Keratinocyte (primary cell): ENCODE results near the gene QSOX1. TPM values are rescaled to one million over a fixed set of nuclear protein-coding genes. Genes with fewer than 3 reads are reported as not detected.
A peak's percentile ranks its signal among the peaks of the same experiment; 100 is the strongest.

ENCODE experiments used
- DNase-seq: peaks from one replicate; pipeline ENCODE4 v3.0.0-alpha.2; 2011; ENCODE audit warnings: low read depth, missing footprints, low spot score
- FAIRE-seq: peaks from 2 replicates; lab custom pipeline; 2011; peaks lifted over from hg19 to GRCh38; lab: Jason Lieb, UNC
- H2AFZ ChIP-seq: 2 replicates; pipeline ENCODE4 v1.6.0; 2012; ENCODE audit warnings: low read length, control low read depth, inconsistent platforms; ENCODE audit not compliant: control insufficient read depth
- H3K27ac ChIP-seq: 2 replicates; pipeline ENCODE4 v1.5.1; 2011; ENCODE audit warnings: low read length; ENCODE audit not compliant: control insufficient read depth, insufficient read depth
- H3K27me3 ChIP-seq: 3 replicates; pipeline ENCODE4 v1.6.0; 2011; ENCODE audit warnings: low read length; ENCODE audit not compliant: control insufficient read depth, insufficient read depth; ENCODE audit errors: extremely low read depth
- H3K36me3 ChIP-seq, 2 experiments: 2 replicates in 1 of 2; 3 replicates in 1 of 2; pipeline ENCODE4 v1.5.1; 2011; ENCODE audit warnings: low read length in 2 of 2, mild to moderate bottlenecking in 1 of 2; ENCODE audit not compliant: control insufficient read depth in 2 of 2, insufficient read depth in 2 of 2; ENCODE audit errors: extremely low read depth in 1 of 2
- H3K4me1 ChIP-seq: 3 replicates; pipeline ENCODE4 v1.5.1; 2011; ENCODE audit warnings: low read length; ENCODE audit not compliant: control insufficient read depth, insufficient read depth; ENCODE audit errors: extremely low read depth
- H3K4me2 ChIP-seq: 3 replicates; pipeline ENCODE4 v1.6.0; 2011; ENCODE audit warnings: low read depth, low read length; ENCODE audit not compliant: control insufficient read depth, insufficient read depth; ENCODE audit errors: extremely low read depth
- H3K4me3 ChIP-seq, 3 experiments: fragments of 200-600 bp in 1 of 3; sonication (generic) in 1 of 3; 2 replicates in 2 of 3; 3 replicates in 1 of 3; pipeline ENCODE4 v1.5.1; 2011 to 2016; ENCODE audit warnings: low read length in 3 of 3, mild to moderate bottlenecking in 3 of 3, control low read depth in 2 of 3, inconsistent platforms in 1 of 3, low read depth in 1 of 3, mixed read lengths in 1 of 3, mixed run types in 1 of 3, moderate library complexity in 1 of 3; ENCODE audit not compliant: control insufficient read depth in 2 of 3, insufficient read depth in 2 of 3; ENCODE audit errors: extremely low read depth in 1 of 3
- H3K79me2 ChIP-seq: 2 replicates; pipeline ENCODE4 v1.6.0; 2012; ENCODE audit warnings: low read length; ENCODE audit not compliant: control insufficient read depth, insufficient read depth
- H3K9ac ChIP-seq: 3 replicates; pipeline ENCODE4 v1.6.0; 2011; ENCODE audit warnings: low read length; ENCODE audit not compliant: control insufficient read depth, insufficient read depth; ENCODE audit errors: extremely low read depth
- H3K9me1 ChIP-seq: 3 replicates; pipeline ENCODE4 v1.6.0; 2011; ENCODE audit warnings: low read length; ENCODE audit not compliant: control insufficient read depth, insufficient read depth; ENCODE audit errors: extremely low read depth
- H3K9me3 ChIP-seq: 2 replicates; pipeline ENCODE4 v1.5.1; 2012; ENCODE audit warnings: low read depth, low read length; ENCODE audit not compliant: control insufficient read depth
- H4K20me1 ChIP-seq: 3 replicates; pipeline ENCODE4 v1.6.0; 2011; ENCODE audit warnings: low read length; ENCODE audit not compliant: control insufficient read depth, insufficient read depth; ENCODE audit errors: extremely low read depth
- EZH2 ChIP-seq: IDR thresholded peaks from one replicate; pipeline ENCODE4 v1.6.1; 2012; ENCODE audit warnings: inconsistent platforms, mild to moderate bottlenecking, low read length, moderate library complexity
- dilution Hi-C: fragments of 300-500 bp; cut with MboI; formaldehyde crosslinking; loops from one replicate; pipeline ENCODE4 v1.7.0; 2020; ENCODE audit warnings: low sequenced_read_pairs; ENCODE audit not compliant: extremely low pct_ligation_motif_present
- polyA minus RNA-seq, 3 experiments: library from RNA; depleted of rRNA, polyadenylated mRNA; stranded (reverse); fragments of >200 nt; gene quantifications; 1 replicate in 1 of 3; 2 replicates in 1 of 3; 3 replicates in 1 of 3; pipeline ENCODE4 v1.2.3, GENCODE V29; 2011
- polyA plus RNA-seq, 5 experiments: library from polyadenylated mRNA; depleted of rRNA in 3 of 5; stranded (reverse) in 3 of 5; stranded (forward) in 1 of 5; unstranded in 1 of 5; fragments of >200 nt; gene quantifications; 1 replicate in 1 of 5; 2 replicates in 3 of 5; 3 replicates in 1 of 5; pipeline versions ENCODE4 v1.2.1 to v1.2.3, GENCODE V29; 2011 to 2012; ENCODE audit warnings: missing spikeins in 2 of 5, low read depth in 1 of 5, low replicate concordance in 1 of 5
- TF ChIP-seq, protein P1 (sequence below), 3 experiments: IDR thresholded peaks in 1 of 3; conservative IDR thresholded peaks in 1 of 3; optimal IDR thresholded peaks in 1 of 3; 2 replicates in 2 of 3; 3 replicates in 1 of 3; pipeline versions ENCODE3 to v1.5.1; 2011; ENCODE audit warnings: low read length in 3 of 3, mild to moderate bottlenecking in 3 of 3, moderate library complexity in 2 of 3, control low read depth in 1 of 3, inconsistent platforms in 1 of 3; ENCODE audit not compliant: insufficient read depth in 2 of 3; ENCODE audit errors: extremely low read depth in 1 of 3

Gene QSOX1, protein sequence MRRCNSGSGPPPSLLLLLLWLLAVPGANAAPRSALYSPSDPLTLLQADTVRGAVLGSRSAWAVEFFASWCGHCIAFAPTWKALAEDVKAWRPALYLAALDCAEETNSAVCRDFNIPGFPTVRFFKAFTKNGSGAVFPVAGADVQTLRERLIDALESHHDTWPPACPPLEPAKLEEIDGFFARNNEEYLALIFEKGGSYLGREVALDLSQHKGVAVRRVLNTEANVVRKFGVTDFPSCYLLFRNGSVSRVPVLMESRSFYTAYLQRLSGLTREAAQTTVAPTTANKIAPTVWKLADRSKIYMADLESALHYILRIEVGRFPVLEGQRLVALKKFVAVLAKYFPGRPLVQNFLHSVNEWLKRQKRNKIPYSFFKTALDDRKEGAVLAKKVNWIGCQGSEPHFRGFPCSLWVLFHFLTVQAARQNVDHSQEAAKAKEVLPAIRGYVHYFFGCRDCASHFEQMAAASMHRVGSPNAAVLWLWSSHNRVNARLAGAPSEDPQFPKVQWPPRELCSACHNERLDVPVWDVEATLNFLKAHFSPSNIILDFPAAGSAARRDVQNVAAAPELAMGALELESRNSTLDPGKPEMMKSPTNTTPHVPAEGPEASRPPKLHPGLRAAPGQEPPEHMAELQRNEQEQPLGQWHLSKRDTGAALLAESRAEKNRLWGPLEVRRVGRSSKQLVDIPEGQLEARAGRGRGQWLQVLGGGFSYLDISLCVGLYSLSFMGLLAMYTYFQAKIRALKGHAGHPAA
- polyA plus RNA-seq (57.6 to 87.5 TPM (median 59.0 TPM) in 3 replicates), polyA minus RNA-seq (60.9 to 96.0 TPM (median 64.2 TPM) in 3 replicates)
- polyA plus RNA-seq (2011; ENCODE audit: low read depth): 20.2 TPM
- 21.1 and 28.7 TPM in 2 replicates for polyA plus RNA-seq (2011; cell fraction: cytosol; rRNA removed)
- polyA plus RNA-seq (2011; cell fraction: nucleus; rRNA removed): 196 and 205 TPM in 2 replicates
- 80.6 and 92.1 TPM in 2 replicates for polyA plus RNA-seq (2012; ENCODE audit: low replicate concordance)
- polyA minus RNA-seq (2011; cell fraction: cytosol; rRNA and poly(A)+ RNA removed): 70.4 TPM
- polyA minus RNA-seq (2011; cell fraction: nucleus; rRNA and poly(A)+ RNA removed): 124 and 168 TPM in 2 replicates

DNA sequence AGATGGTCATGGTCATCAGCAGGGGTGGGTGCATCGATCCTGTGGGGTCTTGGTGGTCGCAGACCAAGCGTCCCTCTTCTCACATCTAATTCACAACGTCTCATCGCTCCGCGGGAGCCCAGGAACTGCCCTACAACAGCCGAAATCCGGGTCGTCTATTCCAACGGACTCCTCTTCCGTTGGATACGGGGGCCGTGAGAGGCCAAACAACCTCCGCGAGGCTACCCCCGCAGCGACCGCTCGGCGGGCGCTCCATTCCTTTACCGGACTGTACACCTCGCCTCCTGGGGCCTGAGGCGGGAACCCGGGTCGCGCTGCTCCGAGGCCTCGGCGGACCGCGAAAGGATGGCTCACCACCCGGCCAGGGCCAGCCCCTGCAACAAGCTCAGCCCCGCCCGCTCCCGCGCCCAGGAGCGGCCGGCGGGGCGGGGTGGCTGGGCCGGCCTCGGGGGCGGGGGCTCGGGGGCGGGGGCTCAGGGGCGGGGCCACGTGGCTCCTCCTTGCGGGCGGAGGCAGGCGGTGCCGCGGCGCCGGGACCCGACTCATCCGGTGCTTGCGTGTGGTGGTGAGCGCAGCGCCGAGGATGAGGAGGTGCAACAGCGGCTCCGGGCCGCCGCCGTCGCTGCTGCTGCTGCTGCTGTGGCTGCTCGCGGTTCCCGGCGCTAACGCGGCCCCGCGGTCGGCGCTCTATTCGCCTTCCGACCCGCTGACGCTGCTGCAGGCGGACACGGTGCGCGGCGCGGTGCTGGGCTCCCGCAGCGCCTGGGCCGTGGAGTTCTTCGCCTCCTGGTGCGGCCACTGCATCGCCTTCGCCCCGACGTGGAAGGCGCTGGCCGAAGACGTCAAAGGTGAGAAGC lies at the start of gene QSOX1:
Gene QSOX1, plus strand, starts transcription at position 545 of the 857 bp plus-strand sequence. Its CDS starts 39 bp downstream, at position 584.
- dilution Hi-C loops: no loop called here
- H3K9me1 ChIP-seq: peaks cover 6% of the 10 kb centered on the region
- H3K36me3 ChIP-seq: peaks cover 4 to 6% of the 10 kb centered on the region in 2 experiments
- no peaks in the 10 kb centered on the region for H3K9me3 ChIP-seq
- peak within 1 kb of the TSS; percentile 58 for H3K27ac ChIP-seq
- peaks cover 37% of the 10 kb centered on the region for H3K79me2 ChIP-seq
- peak within 1 kb of the TSS; percentile 80 for H2AFZ ChIP-seq
- peak within 1 kb of the TSS; percentile 80 for H3K9ac ChIP-seq
- no peak for TF ChIP-seq EZH2
- TF ChIP-seq, protein P1, sequence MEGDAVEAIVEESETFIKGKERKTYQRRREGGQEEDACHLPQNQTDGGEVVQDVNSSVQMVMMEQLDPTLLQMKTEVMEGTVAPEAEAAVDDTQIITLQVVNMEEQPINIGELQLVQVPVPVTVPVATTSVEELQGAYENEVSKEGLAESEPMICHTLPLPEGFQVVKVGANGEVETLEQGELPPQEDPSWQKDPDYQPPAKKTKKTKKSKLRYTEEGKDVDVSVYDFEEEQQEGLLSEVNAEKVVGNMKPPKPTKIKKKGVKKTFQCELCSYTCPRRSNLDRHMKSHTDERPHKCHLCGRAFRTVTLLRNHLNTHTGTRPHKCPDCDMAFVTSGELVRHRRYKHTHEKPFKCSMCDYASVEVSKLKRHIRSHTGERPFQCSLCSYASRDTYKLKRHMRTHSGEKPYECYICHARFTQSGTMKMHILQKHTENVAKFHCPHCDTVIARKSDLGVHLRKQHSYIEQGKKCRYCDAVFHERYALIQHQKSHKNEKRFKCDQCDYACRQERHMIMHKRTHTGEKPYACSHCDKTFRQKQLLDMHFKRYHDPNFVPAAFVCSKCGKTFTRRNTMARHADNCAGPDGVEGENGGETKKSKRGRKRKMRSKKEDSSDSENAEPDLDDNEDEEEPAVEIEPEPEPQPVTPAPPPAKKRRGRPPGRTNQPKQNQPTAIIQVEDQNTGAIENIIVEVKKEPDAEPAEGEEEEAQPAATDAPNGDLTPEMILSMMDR (optimal IDR thresholded peaks at IDR 0.05 in 1 of 3, IDR thresholded peaks at IDR 0.05 in 1 of 3, conservative IDR thresholded peaks at IDR 0.05 in 1 of 3; ENCODE audit: extremely low read depth in 1 of 3, insufficient read depth in 2 of 3, low read length in 3 of 3): peak in 2 of 3 experiments; percentile 10 to 23
- H3K4me3 ChIP-seq: peak within 1 kb of the TSS; percentile 79 to 88 (median 84)
- H3K27me3 ChIP-seq: no peaks in the 10 kb centered on the region
- H3K4me2 ChIP-seq: peak within 1 kb of the TSS; percentile 88
- no peak for FAIRE-seq
- no peaks in the 10 kb centered on the region for H4K20me1 ChIP-seq
- H3K4me1 ChIP-seq: peaks cover 48% of the 10 kb centered on the region
- no peak for DNase-seq

DNA sequence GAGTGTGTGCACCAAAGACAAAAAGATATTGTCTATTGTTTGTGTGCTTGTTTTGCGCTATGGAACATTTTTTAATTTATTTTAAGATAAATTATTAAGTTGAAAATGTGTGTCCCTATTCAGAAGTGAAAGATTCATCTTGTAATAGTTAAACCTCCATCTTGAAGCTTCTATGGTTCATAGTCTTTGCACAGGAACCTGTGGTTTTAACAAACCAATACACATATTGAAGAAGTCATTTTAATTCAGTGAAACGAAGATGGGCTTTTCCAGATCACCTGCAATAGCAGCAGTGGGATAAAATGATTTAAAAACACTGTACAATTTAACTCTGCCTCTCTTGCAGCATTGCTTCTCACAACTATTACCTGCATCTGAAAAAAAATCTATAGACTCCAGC lies 42.6 kb upstream of the QSOX1 start:
- FAIRE-seq: no peak
- Histone ChIP-seq H3K4me1 (peaks cover 13% of the 10 kb centered on the region), H3K9me3 (no peaks in the 10 kb centered on the region), H3K27me3 (no peaks in the 10 kb centered on the region), H4K20me1 (no peaks in the 10 kb centered on the region), H3K9me1 (no peaks in the 10 kb centered on the region), H3K27ac (no peak overlapping the region), H3K9ac (no peak overlapping the region), H3K4me3 (no peak overlapping the region), H3K4me2 (no peak overlapping the region), H2AFZ (no peak overlapping the region), H3K36me3 (peaks cover 4 to 6% of the 10 kb centered on the region in 2 experiments), H3K79me2 (no peaks in the 10 kb centered on the region)
- dilution Hi-C loops: no loop called here
- no peak for TF ChIP-seq EZH2
- TF ChIP-seq, protein P1 (optimal IDR thresholded peaks at IDR 0.05 in 1 of 3, IDR thresholded peaks at IDR 0.05 in 1 of 3, conservative IDR thresholded peaks at IDR 0.05 in 1 of 3; ENCODE audit: extremely low read depth in 1 of 3, insufficient read depth in 2 of 3, low read length in 3 of 3): no peak
- no peak for DNase-seq
